Measurements from ENCODE around the gene KIF5B.
A peak's percentile ranks its signal among the peaks of the same experiment; 100 is the strongest.
"Not testable (repeated sequence)": the region's sequence is repeated elsewhere in the genome, so short reads cannot be mapped to it uniquely, and the experiment has no call there.

KIF5B gene

GRCh38 chr10:32059472-32059871, 3.2 kb upstream of the KIF5B start:
- no peak for DNase-seq

DNA sequence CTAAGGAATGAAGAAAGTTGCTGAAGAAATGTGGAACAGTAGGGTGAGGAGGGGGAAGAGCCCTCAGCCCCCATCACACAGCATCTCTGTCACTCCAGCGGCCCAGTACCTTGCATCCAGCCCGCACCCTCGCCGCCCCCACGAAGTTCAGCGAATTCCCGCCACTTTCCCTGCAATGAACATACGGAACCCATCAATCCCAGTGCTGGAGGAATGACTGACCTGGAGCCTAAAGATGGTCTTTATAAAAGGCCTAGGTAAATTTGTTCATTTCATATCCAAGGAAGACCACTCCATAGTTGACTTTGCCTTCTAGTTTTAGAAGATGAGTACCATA, 779 bp upstream of the KIF5B start:
- DNase-seq = no peak

DNA sequence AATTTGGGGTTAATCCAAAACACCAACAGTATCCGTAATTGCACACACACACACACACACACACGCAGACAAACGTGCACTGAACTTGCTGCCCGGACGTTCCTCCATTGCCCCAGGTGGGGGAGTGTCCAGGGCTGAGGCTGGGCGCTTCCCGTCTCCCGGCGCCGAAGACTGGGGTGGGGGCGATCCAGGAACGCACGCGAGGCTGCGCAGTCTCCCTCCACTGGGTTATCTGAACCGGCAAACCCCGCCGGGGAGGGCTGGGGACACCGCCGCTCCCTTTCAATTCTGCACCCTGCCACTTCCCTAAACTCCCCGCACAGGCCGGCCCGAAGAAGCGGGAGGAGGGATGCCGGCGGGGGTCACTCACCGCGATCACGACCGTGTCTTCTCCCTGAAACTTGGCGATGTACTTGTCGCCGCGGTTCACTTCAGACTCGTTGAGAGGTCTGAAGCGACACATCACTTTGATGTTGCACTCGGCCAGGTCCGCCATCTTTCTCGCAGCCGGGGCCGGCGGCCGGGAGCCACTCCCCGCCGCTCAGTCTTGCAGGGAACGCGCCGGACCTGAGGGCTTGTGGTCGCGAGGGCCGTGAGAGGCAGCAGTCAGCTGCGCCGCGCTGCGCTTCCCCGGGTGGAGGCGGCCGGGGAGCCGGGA, 618 bp downstream of the KIF5B start:
- DNase-seq = peak; percentile 2

DNA sequence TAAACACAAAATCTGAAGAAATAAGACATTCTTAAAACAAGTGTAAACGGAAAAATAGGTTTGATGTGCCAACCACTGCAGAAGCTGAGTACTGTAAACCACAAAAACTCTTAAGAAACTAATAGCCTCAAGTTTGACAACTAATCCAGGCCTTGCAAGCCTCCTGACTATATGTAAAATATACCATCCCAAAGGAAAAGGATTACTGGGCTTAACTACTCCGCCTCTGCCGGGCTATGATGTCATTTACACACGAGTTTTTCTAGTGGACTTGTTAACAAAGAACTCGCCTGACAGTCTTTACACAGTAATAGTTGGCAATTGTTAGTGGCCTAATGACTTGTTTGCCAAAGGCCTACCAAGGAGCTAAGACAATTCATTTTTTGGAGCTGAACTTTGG, 2.1 kb downstream of the KIF5B start:
- no peak for DNase-seq

- not testable (repeated sequence) for DNase-seq
Observed at GRCh38 chr10:32053392-32053791, 2.8 kb downstream of the KIF5B start.

DNA sequence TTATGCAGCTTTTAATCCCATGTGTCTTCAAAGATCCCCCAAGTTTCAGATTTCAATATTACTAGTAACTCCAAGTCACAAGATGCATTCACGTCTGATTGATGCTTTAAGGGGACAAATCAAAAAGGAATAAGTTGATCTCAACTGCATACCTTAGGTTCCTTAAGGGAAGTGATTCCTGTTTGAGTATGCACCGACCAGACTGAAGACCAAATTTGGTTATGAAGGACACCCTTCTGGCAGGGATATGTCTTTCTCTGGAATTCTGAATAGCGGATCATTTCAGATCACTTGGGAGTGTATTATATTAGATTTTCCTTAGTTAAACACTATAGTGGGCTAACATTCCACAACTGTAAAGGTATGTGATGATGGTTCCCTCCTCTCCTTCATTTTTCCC, 4.3 kb downstream of the KIF5B start:
- DNase-seq = no peak

GRCh38 chr10:32050177-32050576, 6.0 kb downstream of the KIF5B start:
- DNase-seq = no peak

DNA sequence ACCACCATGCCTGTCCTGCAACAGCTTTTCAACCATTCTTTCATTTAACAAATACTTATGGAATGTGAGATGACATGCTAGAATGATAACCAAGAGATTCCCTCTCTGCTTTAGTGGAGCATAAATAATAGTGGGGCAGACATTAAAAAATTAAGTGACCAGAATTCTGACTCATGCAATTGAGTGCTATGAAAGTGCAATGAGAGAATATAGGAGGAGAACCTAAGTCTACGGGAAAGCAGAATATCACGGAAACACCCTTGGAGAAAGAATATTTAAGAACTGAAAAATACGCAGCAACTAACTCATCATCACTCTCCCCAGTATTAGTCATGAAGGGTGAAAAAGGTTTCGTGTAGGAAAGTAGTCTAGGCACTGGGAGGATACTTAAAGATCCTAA, 7.1 kb downstream of the KIF5B start:
- DNase-seq = no peak

GRCh38 chr10:32048282-32048681, 7.9 kb downstream of the KIF5B start:
- no peak for DNase-seq

DNA sequence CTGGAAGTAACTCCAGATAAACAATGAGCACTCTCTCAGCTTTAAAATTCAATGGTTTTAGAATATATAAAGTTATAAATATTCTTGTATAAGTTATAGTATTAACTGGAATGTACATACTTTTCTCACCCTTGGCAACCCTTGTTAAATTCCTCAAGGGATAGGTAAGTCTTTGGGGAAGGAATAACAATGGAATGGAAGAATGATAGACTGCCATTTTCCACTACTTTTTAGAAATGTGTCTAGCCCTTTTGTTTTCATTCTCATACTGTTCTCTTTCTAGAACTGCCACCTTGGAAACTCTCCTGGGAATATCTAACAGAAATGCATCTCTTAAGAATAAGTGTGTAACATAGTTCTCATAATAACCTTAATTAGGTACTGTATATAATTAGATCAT, 8.3 kb downstream of the KIF5B start:
- no peak for DNase-seq

DNA sequence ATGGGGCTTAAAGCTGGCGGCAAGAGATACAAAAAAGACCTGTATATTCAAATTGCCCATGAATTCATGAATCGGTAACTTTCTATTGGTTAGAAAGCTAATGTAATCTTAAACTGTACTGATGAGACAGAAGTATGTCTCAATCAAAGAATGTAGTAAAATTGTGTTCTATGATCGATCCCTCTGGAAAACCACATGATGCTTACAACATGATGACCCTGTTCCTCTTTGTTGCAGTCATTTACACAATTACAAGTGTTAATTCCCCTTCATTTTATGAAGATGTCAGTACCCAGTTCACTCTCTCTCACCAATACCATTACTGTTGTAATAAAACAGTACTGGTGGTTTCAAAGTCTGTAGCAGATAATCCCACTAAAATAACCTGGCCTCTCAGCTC, 10.1 kb downstream of the KIF5B start:
- no peak for DNase-seq

DNA sequence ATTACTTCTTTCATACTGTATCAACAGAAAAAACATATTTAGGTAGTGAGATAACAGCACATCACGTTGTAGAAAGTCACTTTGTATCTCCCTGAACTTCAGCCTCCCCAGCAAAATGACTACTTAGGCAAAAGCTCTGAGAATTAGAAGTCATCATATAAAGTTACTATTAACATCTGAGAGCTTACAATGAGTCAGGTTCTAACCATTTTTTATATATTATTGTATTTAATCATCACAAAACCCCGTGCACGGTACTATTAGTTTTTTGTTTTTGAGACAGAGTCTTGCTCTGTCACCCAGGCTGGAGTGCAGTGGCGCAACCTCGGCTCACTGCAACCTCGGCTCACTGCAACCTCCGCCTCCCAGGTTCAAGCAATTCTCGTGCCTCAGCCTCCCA, 13.5 kb downstream of the KIF5B start:
- not testable (repeated sequence) for DNase-seq

DNA sequence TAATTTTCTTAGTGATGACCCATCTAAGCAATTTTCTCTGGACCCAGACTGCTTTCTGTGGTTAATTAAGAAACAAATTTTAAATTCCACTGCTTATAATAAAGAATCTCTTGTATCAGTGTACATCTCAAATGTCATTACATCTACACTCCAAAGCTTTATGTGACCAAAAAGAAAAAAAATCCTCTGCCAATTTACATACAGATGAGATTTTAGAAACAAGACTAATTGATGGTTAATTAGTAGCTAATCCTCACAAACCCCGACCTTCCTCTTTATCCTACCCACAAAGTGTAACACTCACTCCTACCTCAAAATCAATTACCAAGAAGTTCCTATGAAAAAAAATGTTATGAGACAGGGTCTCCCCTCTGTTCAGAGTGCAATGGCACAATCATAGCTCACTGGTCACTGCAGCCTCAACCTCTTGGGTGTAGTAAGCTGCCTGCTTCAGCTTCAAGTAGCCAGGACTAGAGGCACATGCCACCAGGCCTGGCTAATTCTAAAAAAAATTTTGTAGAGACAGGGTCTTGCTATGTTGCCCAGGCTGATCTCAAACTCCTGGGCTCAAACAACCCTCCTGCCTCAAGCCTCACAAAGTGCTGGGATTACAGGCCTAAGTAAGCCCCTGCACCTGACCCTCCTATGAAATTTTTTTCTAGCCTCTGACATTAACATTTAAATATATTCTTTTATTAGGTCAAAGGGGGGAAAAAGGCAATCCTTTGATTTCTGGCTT, 14.8 kb downstream of the KIF5B start:
- DNase-seq = no peak

DNA sequence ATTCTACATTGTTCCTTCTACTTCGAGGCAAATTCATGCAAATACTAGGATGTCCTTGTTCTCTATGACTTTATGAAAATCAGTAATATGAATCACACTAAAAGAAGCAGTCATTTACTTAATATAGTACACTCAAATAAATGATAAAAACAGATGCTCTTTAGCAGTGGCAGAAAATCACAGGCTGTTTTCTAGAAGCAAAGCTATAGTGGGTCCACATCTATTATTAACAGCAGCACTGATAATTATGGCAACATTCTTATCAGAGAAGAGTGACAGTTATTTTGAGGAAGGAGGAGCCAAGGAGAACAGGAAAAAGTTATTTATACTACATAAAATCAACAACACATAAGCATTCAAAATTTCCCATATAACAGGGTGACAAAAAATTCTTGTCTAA, 16.5 kb downstream of the KIF5B start:
- no peak for DNase-seq

DNA sequence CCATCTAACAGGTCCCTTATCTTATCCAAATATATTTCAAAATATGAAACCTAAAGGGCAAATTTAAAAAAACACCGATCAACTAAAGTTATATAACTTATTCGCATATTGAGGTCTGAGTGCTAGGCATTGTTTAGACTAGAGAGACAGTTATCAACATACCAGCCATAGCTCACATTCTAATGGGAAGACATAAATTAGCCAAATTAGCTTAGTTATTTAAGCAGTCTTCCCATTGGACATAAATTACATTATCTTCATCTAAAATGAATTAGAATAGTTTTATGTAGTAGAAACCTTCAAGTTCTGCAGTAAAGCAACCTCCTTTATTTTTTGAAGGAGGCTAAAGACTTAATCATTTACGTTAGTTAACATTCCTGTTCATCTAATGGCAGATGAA, 17.4 kb downstream of the KIF5B start:
- no peak for DNase-seq

DNA sequence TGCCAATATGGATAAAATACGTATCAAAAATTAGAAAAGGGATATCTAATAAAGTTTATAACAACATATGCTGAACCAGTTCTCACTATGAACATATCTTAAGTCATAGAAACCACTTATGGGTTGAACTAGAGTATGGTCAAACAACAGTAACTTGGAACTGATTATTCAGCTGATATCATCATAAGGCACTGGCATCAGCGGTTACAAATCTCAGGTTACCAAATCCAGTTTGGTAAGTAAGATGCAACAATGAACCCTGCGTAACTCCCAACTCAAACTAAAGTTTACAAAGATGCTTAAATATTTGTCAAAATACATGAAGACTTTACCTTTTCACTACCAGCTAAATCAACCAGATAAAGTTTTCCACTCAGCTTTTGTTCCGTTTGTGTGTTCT, 19.3 kb downstream of the KIF5B start:
- no peak for DNase-seq

DNA sequence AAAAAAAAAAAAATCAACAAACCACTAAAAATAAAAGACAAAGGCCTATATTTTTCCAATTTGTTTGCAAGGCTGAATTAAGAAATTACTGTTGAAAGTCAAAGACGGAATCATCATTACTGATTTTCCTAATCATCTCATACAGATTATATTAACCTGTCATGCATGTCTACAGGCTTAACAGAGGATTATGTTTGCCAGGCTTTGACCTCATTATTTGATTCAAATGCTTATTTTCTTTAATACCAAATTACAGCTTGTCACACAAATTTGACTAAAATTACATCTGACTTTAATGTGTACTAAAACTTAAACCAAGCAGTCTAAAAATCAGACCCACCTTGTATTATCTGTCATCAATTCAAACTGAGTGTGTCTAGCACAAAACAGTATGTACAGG, 21.2 kb downstream of the KIF5B start:
- no peak for DNase-seq

- DNase-seq = no peak
Observed at GRCh38 chr10:32033171-32033570, 23.1 kb downstream of the KIF5B start.

GRCh38 chr10:32031920-32032319, 24.3 kb downstream of the KIF5B start:
- no peak for DNase-seq

DNA sequence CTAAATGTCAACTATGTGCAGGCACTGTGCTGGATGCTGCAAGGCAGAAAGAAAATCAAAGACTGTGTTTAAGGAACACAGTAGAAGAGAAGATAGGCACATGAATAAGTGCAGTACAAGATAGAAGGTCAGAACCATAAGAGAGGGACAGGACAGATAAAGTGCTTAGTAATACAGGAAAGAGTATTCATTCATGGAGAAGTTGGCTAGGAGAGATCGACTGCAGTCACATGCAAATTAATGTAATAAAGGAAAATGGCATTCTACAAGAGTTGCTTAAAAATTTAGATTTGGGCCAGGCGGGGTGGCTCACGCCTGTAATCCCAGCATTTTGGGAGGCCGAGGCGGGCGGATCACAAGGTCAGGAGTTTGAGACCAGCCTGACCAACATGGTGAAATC, 24.8 kb downstream of the KIF5B start:
- no peak for DNase-seq

GRCh38 chr10:32028710-32029109, 27.5 kb downstream of the KIF5B start:
- DNase-seq = no peak

GRCh38 chr10:32023264-32023663, 33.0 kb downstream of the KIF5B start:
- no peak for DNase-seq

DNA sequence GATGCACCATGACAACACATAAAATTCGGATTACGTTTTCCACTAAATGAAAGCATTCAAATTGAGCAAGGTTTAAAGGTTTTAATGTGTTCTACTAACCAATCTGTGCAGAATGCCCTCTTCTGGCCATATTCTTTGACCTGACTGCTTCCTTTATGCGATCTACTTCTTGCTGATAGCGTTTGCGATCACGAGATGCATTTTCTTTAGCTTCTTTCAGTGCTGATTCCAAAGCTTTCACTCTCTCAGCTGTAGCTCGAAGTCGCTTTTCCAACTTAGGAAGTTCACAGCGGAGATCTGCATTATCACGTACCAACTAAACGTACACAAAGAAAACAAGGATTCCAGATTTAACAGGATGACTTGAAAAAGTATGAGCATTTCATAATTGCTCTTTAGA, 39.2 kb downstream of the KIF5B start:
- no peak for DNase-seq

DNA sequence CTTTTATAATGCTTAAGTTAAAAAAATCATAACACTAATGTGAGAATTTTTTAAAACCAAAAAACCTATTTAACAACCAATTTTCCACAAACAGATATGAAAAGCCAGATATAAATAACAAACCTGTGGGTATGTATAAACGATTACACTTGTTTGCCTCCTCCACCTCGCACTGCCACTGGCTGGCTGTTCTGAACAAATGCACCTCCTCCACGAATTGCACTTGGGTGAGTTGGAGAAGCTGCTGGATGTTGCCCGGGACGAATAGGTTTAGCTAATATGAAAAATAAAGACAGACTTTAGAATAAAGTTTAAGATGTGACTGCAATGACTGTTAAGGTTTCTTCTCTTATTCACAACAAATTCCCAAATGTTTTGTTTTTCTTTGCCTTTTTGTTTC, 40.8 kb downstream of the KIF5B start:
- no peak for DNase-seq

DNA sequence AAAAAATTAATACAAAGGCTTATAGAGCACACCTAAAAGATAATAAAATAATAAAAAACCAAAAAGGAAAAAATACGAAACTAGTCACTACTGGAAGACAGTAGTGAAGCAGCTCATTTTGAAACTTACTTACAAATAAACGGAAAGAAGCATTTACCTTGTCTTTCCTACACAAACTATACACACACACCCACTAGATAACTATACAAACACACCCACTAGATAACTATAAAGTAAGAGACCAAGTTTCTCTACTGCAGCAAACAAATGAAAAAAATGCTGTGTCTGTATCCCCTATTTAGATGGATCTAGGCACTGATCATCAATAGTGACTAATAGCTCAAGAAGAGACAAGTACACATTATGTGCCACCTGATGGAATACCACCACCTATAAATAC, 49.2 kb downstream of the KIF5B start:
- DNase-seq = no peak

All from NCI-H524 treated with DMSO at 0.1 percent for 48 hours (cell line).